Stimulated activated CD8-positive, alpha-beta memory T cell treated with anti-CD3 and anti-CD28 coated beads, Interleukin-12 subunit alpha, Interleukin-12 subunit beta, amount 100 ng/mL, for 24 hours (primary cell): ENCODE results near the gene ASB18.

Experiments used
- DNase-seq: peaks from one replicate; pipeline ENCODE4 v3.0.0-alpha.2; 2020; ENCODE audit errors: extremely low read depth

The ASB18 gene

GRCh38 chr2:236173729-236174607 lies 90.2 kb downstream of the ASB18 start:
- DNase-seq: no peak

GRCh38 chr2:236173036-236173728 lies 91.0 kb downstream of the ASB18 start:
- DNase-seq: no peak

- no peak for DNase-seq
Observed at GRCh38 chr2:236172255-236173035, 91.8 kb downstream of the ASB18 start.

DNA sequence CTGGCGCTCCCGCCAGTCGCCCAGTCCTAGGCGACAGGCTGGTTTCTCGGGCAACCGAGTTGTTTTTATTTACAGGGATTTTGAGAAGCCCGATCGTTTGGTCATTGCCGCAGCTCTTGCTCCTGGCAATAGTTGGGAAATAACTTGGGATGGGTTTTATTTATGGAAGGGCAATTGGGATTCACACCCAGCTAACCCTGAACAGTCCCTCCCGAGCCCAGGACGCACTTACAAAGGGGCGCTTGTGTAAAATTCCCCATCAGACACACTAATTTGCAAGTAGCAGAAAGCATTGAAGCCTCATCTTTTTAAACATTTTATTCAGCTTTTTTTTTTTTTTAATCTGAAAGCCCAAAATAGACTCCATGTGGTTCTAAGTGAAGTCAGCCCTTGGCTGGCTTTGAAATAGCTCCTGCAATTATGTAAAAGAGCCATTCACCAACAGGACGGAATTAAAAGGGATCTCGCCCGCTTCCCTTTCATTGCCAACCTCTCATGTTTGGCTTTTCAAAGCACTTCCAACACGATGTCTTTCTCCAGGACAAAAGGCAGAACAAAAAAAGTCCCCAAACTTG lies 92.4 kb downstream of the ASB18 start:
- DNase-seq: no peak

DNA sequence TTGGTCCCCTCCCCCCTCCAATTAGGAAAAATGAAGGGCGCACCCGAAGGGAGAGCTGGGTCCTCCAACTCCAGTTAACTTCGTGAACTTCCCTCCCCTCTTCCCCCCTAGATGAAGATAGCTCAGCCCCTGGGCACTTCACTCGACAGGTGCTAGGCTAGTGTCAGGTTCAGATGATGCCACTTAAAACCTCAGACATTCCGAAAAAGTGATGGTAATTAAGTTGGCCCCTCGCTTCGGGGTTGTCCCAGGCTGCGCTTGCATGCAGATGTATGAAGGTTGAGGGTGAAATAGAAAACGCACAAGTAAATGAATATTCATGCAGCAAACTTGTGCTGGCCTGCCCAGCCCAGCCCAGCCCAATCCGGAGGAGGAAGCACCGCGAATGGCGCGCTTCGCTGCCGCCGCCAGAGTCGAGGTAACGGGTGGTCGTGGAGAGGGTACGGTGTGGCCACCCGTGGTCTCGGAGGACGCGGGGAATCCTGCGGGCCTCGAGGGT lies 93.0 kb downstream of the ASB18 start:
- DNase-seq: no peak

GRCh38 chr2:236170590-236171165 lies 93.5 kb downstream of the ASB18 start:
- no peak for DNase-seq

DNA sequence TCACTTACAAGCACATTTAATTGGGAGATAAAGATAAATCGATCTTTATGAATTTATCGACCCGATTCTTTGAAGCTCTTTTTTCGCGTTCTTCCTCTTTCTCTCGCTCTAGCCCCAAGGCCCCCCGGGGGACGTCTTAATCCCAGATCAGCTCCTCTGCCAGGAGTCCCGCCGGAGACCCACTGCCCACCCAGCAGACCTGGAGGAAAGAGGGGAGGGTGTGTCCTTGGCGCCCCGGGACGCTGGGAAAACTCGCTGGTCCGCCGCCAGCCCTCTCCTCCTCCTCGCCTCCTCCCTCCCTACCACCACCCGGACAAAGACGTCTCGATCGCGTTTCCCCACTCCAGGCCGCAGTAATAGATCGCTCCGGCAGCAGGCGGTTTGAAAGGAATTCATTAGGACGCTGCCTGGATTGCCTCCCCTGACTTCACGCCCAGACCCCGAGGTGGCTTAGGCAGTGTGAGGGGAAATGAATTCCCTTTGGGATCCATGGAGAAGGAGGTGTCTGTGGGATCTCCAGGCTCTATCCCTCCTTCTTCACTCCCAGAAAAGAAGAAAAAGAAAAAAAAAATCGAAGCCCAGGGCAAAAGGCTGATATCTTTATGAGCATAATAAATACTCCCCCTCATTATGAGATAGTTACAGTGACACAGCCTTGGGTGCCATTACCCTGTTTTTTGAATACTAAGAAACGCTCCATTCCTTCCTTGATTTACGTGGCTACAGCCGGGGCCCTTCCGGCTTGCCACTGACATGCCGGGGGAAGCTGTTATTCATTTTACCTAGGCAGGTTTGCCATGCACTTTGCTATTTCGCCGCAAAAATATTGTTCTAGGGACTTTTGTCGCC lies 94.2 kb downstream of the ASB18 start:
- no peak for DNase-seq

- no peak for DNase-seq
Observed at GRCh38 chr2:236169151-236169721, 95.0 kb downstream of the ASB18 start.

DNA sequence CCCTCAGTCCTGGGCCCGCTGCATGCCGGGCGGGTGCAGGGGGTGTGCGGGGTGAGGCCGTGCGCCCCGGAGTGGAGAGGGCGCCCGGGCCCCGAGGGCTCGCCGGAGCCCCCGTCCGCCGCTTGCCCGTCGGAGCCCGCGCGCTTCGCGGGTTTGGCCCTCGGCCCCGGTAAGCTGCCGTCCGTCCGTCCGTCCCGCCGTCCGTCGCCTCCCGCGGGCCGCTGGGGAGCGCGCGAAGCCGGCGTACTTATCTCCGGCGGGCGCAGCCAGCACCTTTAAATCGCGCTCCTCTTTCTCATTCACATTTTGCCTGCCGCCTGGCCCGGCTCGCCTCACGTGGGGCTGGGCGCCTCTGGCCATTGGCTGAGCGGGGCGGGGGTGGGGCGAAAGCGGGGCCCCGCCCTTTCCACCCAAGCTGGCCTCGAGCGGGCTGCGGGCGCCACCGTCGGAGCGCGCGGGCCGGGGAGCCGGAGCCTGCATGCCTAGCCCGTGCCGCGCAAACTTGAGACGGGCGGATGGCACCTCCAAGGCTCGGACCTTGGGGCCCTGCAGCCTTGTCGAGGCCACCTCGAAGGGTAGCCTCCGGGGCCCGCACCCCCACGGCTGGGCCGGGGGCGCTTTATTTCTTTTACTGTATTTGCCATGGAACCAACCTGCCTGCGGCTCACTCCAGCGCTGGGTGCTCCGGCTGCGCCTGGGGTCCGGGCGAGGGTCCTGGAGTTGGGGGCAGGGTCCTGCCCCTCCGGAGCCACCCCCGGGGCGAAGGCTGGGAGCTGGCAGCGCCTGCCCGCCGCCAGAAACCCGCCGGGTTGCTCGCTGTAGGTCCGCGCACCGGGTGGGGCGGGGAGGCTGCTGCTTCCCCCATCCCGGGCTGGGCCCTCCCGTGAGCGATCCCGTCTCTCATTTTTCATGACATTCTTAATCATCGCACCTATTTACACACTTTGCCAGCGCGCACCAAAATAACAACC lies 95.8 kb downstream of the ASB18 start, which contains the start of gene GBX2:
Gene GBX2 (minus strand): TSS at position 277 of the 971 bp plus-strand sequence. CDS start 415 bp downstream, outside the sequence.
- no peak for DNase-seq

DNA sequence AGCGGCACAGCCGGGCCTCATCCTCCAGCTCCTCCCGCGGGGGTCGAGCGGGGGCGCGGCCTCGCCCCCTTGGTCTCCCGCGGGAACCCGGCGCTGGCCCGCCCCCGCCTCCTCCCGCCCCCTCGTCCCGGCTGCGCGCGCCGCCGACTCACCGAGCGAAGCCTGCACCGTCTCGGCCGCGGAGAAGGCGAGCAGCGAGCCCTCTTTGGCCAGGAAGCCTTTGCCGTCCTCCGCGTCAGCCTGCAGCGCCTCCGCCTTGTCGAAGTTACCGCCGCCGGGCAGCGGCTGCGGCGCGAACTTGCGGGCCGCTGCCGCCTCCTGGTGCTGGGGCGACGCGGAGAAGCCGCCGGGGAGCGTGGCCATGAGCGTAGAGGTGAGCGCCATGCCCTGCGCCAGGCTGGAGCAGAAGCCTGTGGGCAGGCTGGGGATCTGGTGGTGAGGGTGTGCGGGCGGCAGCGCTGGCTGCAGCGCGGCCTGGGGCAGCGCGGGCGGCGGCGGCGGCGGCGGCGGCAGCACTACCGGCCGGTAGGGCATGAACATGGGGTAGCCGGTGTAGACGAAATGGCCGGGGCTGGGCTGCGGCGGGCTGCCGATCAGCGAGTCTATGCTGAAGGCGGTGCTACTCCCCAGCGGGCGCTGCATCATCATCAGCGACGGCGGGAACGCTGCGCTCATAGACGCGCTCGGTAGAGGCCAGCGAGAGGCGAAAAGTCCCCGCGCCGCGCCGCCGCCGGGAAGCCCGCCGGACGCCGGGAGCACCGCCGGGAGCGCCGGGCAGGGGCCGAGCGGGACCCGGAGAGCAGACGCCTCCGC lies 96.7 kb downstream of the ASB18 start:
- no peak for DNase-seq

DNA sequence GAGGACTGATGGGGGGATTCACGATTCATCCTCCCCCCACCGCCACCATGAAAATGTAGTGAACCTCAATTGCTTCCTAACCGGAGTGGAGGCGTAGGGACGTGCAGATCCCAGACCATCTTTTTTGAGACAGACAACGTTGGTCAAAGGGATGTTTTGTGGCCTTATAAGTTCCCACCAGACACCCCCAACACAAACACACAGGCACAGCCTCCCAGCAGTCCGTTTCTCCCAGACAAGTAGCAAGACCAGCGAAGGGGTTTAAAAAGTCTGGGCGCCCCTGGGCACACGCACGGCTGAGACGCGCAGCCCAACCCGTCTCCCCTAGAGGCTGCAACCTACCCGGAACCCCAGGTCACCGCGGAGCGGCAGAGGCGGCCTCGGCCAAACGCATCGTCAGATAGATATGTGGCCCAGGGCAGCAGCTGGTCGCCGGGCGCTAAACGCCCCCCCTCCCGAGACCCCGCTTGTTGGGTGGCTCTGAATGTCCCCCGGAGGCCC lies 97.4 kb downstream of the ASB18 start:
- no peak for DNase-seq

GRCh38 chr2:236165842-236166795 lies 98.1 kb downstream of the ASB18 start:
- DNase-seq: no peak

GRCh38 chr2:236164925-236165841 lies 99.0 kb downstream of the ASB18 start:
- DNase-seq: no peak

GRCh38 chr2:236164201-236164924 lies 99.8 kb downstream of the ASB18 start:
- no peak for DNase-seq
